SK-N-SH treated with all-trans-retinoic acid at 6 μM for 48 hours (cell line): ENCODE measurements around the gene CDK14.

ENCODE experiments used
- BACH2 ChIP-seq: fragments of 250-450 bp; sonication (Bioruptor Pico); IDR thresholded peaks from 2 replicates; pipeline ENCODE4 v1.9.0; 2021; ENCODE audit warnings: mild to moderate bottlenecking, borderline replicate concordance
- PATZ1 ChIP-seq: fragments of 250-450 bp; sonication (Bioruptor Pico); IDR thresholded peaks from 2 replicates; pipeline ENCODE4 v1.8.0; 2020; ENCODE audit warnings: mild to moderate bottlenecking, moderate library complexity, borderline replicate concordance
- TOX ChIP-seq: fragments of 250-450 bp; sonication (Bioruptor Pico); IDR thresholded peaks from 2 replicates; pipeline ENCODE4 v1.8.0; 2021; ENCODE audit warnings: mild to moderate bottlenecking, moderate library complexity, borderline replicate concordance
- ZNF70 ChIP-seq: fragments of 450-650 bp; formaldehyde crosslinking; IDR thresholded peaks from 2 replicates; pipeline ENCODE4 v1.5.0; 2020; ENCODE audit warnings: mild to moderate bottlenecking, moderate library complexity
- TF ChIP-seq, protein P1 (sequence below): fragments of 250-450 bp; sonication (Bioruptor Pico); IDR thresholded peaks from 2 replicates; pipeline ENCODE4 v1.5.1; 2021; ENCODE audit warnings: mild to moderate bottlenecking, moderate library complexity

GRCh38 chr7:91021956-91022355 is 425.8 kb downstream of the CDK14 start:
- TF ChIP-seq BACH2 (CRISPR knock-in tag) (no peak), TOX (CRISPR knock-in tag) (no peak), PATZ1 (CRISPR knock-in tag) (no peak), ZNF70 (CRISPR knock-in tag) (no peak)
- TF ChIP-seq, protein P1, sequence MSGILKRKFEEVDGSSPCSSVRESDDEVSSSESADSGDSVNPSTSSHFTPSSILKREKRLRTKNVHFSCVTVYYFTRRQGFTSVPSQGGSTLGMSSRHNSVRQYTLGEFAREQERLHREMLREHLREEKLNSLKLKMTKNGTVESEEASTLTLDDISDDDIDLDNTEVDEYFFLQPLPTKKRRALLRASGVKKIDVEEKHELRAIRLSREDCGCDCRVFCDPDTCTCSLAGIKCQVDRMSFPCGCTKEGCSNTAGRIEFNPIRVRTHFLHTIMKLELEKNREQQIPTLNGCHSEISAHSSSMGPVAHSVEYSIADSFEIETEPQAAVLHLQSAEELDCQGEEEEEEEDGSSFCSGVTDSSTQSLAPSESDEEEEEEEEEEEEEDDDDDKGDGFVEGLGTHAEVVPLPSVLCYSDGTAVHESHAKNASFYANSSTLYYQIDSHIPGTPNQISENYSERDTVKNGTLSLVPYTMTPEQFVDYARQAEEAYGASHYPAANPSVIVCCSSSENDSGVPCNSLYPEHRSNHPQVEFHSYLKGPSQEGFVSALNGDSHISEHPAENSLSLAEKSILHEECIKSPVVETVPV (CRISPR knock-in tag) = no peak
